HG02798 (cell line): Measurements from ENCODE around the gene ZFPM1.

ENCODE experiments used
- ATAC-seq: cut with Tn5 transposase; IDR thresholded peaks from one replicate; pipeline ENCODE4 v1.9.1; 2021; ENCODE audit warnings: mild to moderate bottlenecking; ENCODE audit not compliant: unreplicated experiment, poor library complexity

Gene ZFPM1

DNA sequence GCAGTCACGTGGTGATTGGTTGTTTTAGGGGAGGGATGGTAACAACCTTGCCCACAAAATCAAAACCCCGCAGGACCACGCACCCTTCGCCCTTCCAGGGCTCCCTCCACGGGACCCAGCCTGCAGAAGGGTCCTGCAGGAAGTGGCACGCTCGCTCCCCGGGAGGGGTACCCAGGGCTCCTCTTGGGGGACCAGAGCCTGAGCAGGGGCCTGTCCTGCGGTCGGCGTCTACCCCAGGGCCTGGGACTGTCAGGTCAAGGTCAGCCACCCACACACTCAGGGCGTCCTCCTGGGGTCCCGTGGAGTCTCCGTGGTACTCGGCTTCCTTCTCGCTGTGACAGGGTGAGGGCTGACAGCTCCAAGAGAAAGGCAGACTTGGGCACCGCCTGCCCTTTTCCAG is 36.4 kb upstream of the ZFPM1 start:
- no peak for ATAC-seq

DNA sequence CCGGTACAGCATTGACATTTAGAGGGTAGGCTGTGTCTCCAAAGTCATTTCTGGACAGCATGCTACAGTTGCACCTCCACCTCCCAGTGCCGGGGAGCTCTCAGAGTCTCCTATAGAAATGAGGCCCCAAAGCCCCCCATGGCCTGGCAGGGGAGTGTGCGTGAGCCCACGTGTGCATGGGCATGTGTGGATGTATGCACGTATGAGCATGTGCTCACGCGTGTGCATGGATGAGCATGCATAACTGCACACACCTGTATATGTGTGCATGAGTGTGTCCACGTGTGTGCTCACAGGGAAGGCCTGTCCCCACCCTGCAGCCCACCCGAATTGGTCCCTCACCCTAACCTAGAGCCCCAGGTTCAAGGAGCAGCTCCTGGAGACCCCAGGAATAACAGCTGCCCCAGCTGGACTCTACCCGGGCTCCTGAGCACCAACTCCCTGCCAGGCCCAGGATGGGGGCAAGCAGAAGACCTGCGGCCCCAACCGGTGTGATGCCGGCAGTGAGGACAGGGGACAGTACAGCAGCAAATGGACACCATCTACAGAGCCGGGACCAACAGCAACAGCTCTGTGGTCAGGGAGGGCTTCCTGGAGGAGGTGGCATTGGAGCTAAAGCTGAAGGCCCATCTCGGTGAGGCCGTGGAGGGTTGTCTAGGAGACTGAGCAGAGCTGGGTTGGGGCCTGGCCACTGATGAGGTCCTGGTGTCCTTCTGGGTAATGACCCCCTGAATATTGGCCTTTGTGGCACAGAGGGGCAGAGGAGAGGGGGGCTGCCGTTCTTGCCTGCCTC is 35.2 kb upstream of the ZFPM1 start:
- no peak for ATAC-seq

DNA sequence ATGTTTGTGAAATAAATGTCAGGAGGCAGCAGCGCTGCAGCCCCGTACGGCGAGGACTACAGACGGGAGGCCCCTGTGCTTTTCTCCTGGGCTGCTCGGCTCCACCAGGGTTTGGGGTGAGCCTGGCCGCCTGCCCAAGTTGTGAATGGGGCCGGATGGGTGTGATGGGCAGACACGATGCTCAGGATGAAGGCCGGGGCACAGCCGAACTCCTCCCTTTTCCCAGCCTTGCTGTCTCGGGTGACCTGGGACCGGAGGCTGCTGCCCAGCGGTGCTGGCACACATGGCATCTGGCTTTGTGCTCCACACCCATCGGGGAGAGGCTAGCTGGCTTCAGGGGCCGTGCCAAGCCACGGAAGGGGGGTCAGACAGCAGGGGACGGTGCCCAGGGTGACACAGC is 34.2 kb upstream of the ZFPM1 start:
- ATAC-seq = no peak

DNA sequence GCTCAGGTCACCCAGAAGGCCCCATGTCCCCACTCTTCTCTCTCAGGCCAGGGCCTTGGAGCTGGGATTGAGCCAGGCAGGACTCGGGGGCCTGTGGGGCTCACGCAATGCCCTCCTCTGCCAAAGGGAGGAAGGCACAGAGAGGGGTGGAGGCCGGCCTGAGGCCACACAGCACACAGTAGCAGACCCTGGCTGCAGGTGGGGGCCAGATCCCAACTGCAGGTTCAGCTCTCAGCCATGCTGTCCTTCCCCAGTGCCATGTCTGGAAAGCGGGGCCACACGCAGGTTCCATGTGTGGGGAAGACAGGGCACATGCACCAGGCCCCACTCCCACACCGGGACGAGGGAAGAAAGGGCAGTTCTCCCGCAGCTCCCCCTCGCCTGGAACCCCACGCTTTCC is 33.3 kb upstream of the ZFPM1 start:
- no peak for ATAC-seq

DNA sequence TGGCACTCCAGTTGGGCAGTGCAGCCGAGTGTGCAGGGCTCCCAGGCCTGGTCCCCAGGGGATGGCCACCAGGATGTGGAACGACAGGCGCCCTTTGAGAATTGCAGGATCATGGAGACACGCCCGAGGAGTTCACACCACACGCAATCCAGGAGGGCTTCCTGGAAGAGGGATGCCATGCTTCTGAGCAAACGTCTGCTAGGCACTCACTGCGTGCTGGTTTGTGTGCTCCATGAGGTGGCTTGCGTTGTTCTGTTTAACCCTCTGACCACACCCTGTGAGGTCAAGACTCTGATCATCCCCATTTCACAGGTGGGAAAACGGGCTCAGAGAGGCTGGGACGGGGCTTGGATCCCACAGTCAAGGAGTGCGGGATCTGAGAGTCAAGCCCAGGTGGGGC is 32.6 kb upstream of the ZFPM1 start:
- ATAC-seq = no peak

DNA sequence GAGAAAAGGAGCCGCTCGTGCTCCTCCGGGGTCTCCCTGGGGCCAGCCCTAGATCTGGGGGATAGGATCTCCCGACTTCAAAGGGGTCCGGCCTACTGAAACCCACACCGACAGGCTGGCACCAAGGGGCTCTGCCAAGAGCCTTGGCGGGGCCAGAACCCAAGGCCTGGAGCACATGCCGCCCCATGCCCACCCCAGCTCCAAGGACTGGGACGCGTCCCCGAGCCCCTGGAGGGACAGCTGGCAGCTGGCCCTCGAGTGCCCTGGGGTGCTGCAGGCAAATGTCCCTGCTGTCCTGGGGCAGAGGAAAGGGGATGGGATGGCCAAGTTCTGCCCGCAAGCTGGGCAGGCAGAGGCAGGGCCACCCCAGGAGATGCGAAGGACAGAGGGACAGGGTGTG is 31.8 kb upstream of the ZFPM1 start:
- no peak for ATAC-seq

DNA sequence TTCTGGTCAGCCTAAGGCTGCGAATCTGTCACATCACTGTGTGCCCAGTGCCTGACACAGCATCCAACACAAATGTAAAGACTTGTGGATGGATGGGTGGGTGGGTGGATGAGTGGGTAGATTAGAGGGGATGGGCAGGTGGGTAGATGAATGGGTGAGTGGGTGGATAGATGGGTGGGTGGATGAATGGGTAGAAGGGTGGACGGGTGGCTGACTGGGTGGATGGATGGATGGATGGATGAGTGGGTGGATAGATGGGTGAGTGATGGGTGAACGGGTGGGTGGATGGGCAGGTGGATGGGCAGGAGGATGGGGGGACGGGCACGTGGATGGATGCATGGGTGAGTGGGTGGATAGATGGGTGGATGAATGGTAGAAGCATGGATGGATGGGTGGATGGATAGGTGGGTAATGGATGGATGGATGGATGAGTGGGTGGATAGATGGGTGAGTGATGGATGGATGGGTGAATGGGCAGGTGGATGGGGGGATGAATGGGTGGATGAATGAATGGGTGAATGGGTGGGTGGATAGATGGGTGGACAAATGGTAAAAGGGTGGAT is 31.1 kb upstream of the ZFPM1 start:
- ATAC-seq = no peak

DNA sequence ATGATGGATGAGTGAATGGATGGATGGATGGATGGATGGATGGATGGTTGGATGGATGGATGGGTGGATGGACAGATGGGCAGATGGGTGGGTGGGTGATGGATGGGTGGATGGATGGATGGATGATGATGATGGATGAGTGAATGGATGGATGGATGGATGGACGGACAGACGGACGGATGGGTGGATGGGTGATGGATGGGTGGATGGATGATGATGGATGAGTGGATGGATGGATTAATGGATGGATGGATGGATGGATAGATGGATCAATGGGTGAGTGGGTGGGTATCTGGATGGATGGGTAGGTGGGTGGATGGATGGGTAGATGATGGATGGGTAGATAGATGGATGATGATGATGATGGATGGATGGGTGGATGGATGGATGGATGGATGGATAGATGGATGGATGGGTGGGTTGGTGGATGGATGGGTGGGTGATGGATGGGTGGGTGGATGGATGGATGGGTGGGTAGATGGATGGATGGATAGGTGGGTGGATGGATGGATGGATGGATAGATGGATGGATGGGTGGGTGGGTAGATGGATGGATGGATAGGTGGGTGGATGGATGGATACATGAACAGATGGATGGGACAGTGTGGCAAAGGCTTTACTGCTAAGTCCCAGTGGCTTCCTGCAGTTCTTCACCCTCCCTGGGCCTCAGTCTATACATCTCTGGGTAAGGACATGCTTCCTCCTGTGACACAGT is 30.2 kb upstream of the ZFPM1 start:
- no peak for ATAC-seq

DNA sequence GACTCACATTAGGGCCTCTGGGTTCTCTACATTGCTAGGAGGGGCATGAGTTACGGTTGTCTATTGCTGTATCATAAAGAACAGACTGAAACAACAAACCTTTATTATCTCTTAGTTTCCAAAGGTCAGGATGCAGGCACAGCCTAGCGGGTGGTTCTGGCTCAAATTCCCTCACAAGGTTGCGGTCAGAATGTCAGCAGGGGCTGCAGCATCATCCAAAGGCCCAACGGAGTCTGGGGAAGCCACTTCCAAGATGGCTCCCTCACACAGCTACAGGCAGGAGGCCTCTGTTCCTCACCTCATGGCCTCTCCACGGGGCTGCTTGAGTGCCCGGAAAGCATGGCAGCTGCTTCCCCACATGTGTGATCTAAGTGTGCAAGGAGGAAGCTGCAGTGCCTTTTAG is 29.6 kb upstream of the ZFPM1 start:
- ATAC-seq = no peak

DNA sequence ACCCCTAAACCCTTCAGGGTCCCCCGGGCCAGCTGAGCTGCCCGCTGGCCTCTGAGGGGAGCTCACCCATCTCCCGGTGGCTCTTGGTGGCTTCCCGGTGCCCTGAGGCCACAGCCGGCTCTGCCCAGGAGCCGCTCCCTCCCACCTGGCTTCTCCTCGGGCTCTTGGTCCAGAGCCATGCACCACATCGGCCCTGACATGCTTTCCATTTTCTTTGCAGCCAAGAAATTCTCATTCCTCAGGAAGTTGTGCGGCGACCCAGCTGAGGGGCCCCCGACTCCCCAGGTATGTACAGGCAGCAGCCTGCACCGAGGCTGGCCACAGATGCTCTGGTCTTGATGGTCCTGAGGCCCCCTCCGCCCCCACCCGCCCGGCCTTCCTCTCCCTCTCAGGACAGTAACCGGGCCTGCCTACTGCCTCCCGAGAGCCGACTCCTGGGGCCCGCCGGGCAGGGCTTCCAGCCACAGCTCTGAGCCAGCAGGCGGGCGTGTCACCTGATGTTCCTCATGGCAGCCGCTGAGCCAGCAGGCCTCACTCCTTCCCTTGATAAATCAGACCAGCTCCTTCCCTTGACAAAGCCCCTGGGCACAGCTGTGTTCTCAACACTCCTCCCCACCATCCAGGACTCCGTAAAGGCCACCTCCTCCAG is 28.4 kb upstream of the ZFPM1 start:
- no peak for ATAC-seq

DNA sequence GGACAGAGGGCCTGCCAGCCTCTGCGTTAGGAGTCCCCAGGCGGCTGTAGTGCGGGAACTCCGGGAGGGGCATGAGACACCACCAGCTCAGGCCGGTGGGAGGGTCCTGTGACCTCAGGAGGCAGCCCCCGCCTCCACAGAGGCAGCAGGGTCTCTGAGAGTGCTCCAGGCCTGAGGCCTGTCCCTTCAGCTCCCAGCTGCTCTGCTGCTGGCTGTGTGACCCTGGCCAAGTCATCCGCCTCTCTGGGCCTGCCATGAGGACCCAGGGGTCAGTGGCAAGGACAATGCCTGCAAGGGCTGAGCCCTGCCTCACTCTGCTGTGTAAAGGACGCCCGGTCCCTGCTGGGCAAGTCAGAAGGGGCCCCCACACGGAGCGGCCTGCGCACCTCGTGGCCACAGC is 27.1 kb upstream of the ZFPM1 start:
- no peak for ATAC-seq

DNA sequence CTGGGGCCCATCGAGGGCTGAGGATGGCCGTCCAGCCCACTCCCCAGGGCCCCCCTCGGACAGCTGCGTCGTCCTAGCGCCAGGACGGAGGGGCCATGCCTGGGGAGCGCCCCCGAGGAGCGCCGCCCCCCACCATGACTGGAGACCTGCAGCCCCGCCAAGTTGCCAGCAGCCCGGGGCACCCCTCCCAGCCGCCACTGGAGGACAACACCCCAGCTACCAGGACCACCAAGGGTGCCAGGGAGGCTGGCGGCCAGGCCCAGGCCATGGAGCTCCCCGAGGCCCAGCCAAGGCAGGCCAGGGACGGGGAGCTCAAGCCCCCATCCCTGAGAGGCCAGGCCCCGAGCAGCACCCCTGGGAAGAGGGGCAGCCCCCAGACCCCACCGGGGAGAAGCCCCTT is 25.7 kb upstream of the ZFPM1 start:
- no peak for ATAC-seq

DNA sequence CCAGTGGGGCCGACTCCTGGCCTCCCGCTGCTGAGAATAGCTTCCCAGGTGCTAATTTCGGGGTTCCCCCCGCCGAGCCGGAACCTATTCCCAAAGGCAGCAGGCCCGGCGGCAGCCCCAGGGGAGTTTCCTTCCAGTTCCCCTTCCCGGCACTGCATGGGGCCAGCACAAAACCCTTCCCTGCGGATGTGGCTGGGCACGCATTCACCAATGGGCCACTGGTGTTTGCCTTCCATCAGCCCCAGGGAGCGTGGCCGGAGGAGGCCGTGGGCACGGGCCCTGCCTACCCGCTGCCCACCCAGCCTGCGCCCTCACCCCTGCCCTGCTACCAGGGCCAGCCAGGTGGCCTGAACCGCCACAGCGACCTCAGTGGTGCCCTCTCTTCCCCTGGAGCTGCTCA is 24.9 kb upstream of the ZFPM1 start:
- no peak for ATAC-seq

DNA sequence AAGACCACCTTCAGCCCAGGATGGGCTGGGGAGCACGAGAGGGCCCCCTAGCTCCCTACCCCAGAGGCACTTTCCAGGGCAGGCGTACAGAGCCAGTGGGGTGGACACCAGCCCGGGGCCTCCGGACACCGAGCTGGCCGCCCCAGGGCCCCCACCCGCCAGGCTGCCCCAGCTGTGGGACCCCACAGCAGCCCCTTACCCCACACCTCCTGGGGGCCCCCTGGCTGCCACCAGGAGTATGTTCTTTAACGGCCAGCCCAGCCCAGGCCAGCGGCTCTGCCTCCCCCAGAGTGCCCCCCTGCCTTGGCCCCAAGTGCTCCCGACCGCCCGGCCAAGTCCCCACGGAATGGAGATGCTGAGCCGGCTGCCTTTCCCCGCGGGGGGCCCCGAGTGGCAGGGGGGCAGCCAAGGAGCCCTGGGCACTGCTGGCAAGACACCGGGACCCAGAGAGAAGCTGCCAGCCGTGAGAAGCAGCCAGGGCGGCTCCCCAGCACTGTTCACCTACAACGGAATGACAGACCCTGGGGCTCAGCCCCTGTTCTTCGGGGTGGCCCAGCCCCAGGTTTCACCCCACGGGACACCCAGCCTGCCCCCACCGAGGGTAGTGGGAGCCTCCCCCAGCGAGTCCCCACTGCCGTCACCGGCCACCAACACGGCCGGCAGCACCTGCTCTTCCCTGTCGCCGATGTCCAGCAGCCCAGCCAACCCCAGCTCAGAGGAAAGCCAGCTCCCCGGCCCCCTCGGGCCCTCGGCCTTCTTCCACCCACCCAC is 24.3 kb upstream of the ZFPM1 start:
- no peak for ATAC-seq

DNA sequence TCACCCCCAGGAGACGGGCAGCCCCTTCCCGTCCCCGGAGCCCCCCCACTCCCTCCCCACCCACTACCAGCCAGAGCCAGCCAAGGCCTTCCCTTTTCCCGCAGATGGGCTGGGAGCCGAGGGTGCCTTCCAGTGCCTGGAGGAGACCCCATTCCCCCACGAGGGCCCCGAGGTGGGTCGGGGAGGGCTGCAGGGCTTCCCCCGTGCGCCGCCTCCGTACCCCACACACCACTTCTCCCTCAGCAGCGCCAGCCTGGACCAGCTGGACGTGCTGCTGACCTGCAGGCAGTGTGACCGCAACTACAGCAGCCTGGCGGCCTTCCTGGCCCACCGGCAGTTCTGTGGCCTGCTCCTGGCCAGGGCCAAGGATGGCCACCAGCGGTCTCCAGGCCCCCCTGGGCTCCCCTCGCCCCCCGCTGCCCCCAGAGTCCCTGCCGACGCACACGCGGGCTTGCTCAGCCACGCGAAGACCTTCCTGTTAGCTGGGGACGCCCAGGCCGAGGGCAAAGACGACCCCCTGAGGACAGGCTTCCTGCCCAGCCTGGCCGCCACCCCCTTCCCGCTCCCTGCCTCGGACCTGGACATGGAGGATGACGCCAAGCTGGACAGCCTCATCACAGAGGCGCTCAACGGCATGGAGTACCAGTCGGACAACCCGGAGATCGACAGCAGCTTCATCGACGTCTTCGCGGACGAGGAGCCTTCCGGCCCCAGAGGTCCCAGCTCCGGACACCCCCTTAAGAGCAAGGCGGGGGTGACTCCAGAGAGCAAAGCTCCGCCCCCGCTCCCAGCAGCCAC is 23.5 kb upstream of the ZFPM1 start:
- ATAC-seq = no peak

DNA sequence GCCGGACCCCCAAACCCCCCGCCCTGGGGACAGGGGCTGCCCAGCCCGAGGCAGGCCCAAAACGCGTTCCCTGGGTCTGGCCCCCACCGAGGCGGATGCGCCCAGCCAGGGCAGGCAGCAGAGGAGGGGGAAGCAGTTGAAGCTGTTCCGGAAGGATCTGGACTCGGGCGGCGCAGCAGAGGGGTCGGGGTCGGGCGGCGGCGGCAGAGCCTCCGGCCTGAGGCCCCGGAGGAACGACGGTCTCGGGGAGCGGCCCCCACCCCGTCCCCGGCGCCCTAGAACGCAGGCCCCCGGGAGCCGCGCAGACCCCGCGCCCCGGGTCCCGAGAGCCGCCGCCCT is 22.9 kb upstream of the ZFPM1 start:
- ATAC-seq = peak; percentile 10

DNA sequence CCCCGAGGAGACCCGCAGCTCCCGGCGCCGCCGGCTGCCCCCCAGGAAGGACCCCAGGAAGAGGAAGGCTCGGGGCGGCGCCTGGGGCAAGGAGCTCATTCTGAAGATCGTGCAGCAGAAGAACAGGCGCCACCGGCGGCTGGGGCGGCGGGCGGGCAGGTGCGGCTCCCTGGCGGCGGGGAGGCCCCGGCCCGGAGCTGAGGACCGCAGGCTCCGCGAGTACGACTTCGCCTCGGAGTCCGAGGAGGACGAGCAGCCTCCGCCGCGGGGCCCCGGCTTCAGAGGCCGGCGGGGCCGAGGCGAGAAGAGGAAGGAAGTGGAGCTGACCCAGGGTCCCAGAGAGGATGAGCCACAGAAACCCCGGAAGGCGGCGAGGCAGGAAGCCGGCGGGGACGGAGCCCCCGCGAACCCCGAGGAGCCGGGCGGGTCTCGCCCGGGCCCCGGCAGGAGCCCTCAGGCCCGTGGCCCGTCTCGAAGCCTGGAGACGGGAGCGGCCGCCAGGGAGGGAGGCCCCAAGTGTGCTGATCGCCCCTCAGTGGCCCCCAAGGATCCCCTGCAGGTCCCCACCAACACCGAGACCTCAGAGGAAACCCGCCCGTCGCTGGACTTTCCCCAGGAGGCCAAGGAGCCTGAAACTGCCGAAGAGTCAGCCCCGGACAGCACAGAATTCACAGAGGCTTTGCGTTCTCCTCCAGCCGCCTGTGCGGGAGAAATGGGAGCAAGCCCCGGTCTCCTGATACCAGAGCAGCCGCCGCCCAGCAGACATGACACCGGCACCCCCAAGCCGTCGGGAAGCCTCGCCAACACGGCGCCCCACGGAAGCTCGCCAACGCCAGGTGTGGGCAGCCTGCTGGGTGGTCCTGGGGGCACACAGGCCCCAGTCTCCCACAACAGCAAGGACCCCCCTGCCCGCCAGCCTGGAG is 22.3 kb upstream of the ZFPM1 start:
- peak; percentile 37 for ATAC-seq

DNA sequence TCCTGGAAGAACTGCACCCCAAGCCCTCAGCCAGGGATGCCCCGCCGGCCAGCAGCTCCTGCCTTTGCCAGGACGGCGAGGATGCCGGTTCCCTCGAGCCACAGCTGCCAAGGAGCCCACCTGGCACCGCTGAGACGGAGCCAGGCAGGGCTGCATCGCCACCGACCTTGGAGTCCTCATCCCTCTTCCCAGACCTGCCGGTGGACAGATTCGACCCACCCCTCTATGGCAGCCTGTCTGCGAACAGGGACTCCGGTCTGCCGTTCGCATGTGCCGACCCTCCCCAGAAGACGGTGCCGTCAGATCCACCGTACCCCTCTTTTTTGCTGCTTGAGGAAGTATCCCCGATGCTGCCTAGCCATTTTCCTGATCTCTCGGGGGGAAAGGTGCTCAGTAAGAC is 21.4 kb upstream of the ZFPM1 start:
- no peak for ATAC-seq

DNA sequence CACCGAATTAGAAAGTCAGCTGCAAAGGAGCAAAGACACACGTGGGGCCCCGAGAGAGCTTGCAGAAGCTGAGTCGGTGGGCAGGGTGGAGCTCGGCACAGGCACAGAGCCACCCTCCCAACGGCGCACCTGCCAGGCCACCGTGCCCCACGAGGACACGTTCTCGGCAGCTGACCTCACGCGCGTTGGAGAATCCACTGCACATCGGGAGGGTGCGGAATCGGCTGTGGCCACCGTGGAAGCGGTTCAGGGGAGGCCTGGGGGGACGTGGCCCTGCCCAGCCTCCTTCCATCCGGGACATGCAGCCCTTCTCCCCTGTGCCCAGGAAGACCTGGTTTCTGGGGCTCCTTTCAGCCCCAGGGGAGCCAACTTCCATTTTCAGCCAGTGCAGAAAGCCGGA is 20.9 kb upstream of the ZFPM1 start:
- ATAC-seq = no peak
